HS-27A (cell line): ENCODE results near the gene HMGCS1.
"Not testable (repeated sequence)": the region's sequence is repeated elsewhere in the genome, so short reads cannot be mapped to it uniquely, and the experiment has no call there.

ENCODE experiments used
- DNase-seq: peaks from one replicate; pipeline ENCODE4 v3.0.0-alpha.2; 2012; ENCODE audit warnings: low read depth, missing footprints

The HMGCS1 gene

GRCh38 chr5:43273552-43273951 lies 39.7 kb downstream of the HMGCS1 start:
- DNase-seq = no peak

GRCh38 chr5:43270645-43271044 lies 42.6 kb downstream of the HMGCS1 start:
- no peak for DNase-seq

- no peak for DNase-seq
Observed at GRCh38 chr5:43268188-43268820, 44.9 kb downstream of the HMGCS1 start.

GRCh38 chr5:43262269-43262668 lies 50.9 kb downstream of the HMGCS1 start:
- DNase-seq = not testable (repeated sequence)

GRCh38 chr5:43258116-43258515 lies 55.1 kb downstream of the HMGCS1 start:
- no peak for DNase-seq

- no peak for DNase-seq
Observed at GRCh38 chr5:43256261-43256966, 56.8 kb downstream of the HMGCS1 start.

- no peak for DNase-seq
Observed at GRCh38 chr5:43255704-43256103, 57.5 kb downstream of the HMGCS1 start.

- no peak for DNase-seq
Observed at GRCh38 chr5:43251754-43252153, 61.5 kb downstream of the HMGCS1 start.

- no peak for DNase-seq
Observed at GRCh38 chr5:43245724-43246385, 67.4 kb downstream of the HMGCS1 start.

GRCh38 chr5:43244823-43245565 lies 68.2 kb downstream of the HMGCS1 start:
- DNase-seq = no peak

GRCh38 chr5:43243270-43243669 lies 69.9 kb downstream of the HMGCS1 start:
- DNase-seq = no peak

- no peak for DNase-seq
Observed at GRCh38 chr5:43242196-43242595, 71.0 kb downstream of the HMGCS1 start.
